ENCODE data around the gene PARP12. TPM values are rescaled to one million over a fixed set of nuclear protein-coding genes. Genes with fewer than 3 reads are reported as not detected.

The PARP12 gene
- total and polyA plus RNA-seq, 2 of the 8 experiments (the other 6 are each of a cell fraction or from before 2014, with no cell fraction given) = 9.0 to 21.5 TPM

DNA sequence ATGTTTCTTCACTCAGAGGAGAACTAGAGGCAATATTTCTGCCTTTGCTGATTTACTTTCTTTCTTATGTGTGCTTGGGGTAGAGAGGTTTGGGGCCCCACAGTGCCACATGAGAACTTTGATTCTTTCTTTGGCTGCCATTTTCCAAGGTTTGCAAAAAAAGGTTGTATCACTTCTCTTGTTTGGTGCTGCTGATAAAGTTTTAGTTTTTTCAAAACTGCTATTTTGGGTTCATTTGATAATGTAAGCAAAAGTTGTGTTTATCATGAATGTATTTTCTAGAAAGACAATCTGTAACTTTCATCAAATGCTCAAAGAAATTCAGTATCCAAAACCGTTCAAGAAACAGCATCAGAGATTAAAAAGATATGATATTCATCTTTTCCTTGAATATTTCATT, 30.6 kb upstream of the PARP12 start:
- Histone ChIP-seq H2BK120ac (replicated peaks; ENCODE audit: low read depth, low read length) (no peak overlapping the region), H3K36me3 (ENCODE audit: control insufficient read depth in 2 of 4, insufficient read depth in 4 of 4, low read length in 3 of 4) (peaks cover 0 to 56% (median 19%) of the 10 kb centered on the region in 4 experiments; a peak in 5 of 8 replicates), H3K79me2 (ENCODE audit: control insufficient read depth in 1 of 2, insufficient read depth in 2 of 2, low read length in 2 of 2) (no peaks in the 10 kb centered on the region), H3K4ac (replicated peaks; ENCODE audit: insufficient read length, low read depth, low read length) (no peak overlapping the region), H4K5ac (ENCODE audit: insufficient read length, low read depth, low read length) (no peak overlapping the region), H3K79me1 (ENCODE audit: low read depth, low read length) (no peaks in the 10 kb centered on the region), H3K18ac (ENCODE audit: extremely low read depth, low read length) (no peak overlapping the region), H2AK5ac (ENCODE audit: low read depth, low read length) (no peak overlapping the region), H2AFZ (ENCODE audit: low read length) (no peak overlapping the region), H2BK5ac (ENCODE audit: low read depth, low read length) (no peak overlapping the region), H3K4me1 (replicated peaks in 1 of 4; ENCODE audit: control insufficient read depth in 3 of 4, insufficient read depth in 4 of 4, low read length in 3 of 4) (no peaks in the 10 kb centered on the region), H3K27me3 (replicated peaks in 1 of 4; ENCODE audit: control insufficient read depth in 3 of 4, extremely low read depth in 1 of 4, insufficient read depth in 3 of 4, low read length in 3 of 4) (no peaks in the 10 kb centered on the region), H4K20me1 (replicated peaks in 1 of 2; ENCODE audit: control insufficient read depth in 1 of 2, insufficient read depth in 2 of 2, low read length in 2 of 2) (peaks cover 0 to 1% of the 10 kb centered on the region in 2 experiments), H3K4me3 (ENCODE audit: extremely low read depth in 1 of 4, insufficient read depth in 2 of 4, low read depth in 3 of 4, low read length in 4 of 4) (no peak overlapping the region), H3K9me3 (ENCODE audit: insufficient read depth in 2 of 2, low read depth in 1 of 2, low read length in 1 of 2) (no peaks in the 10 kb centered on the region), H3K14ac (ENCODE audit: insufficient read length) (no peak overlapping the region), H2BK20ac (ENCODE audit: low read length) (no peak overlapping the region), H4K91ac (replicated peaks; ENCODE audit: insufficient read length, low read length) (no peak overlapping the region), H2BK15ac (ENCODE audit: low read length) (no peak overlapping the region), H2BK12ac (ENCODE audit: low read depth, low read length) (no peak overlapping the region), H3K27ac (ENCODE audit: low read depth, low read length) (no peak overlapping the region), H3K23me2 (ENCODE audit: low read depth, low read length) (no peaks in the 10 kb centered on the region), H3K23ac (ENCODE audit: insufficient read length) (no peak overlapping the region), H4K8ac (ENCODE audit: extremely low read depth, insufficient read depth, low read length) (no peak overlapping the region), H3K9ac (replicated peaks in 1 of 4; ENCODE audit: extremely low read depth in 1 of 4, low read depth in 3 of 4, low read length in 3 of 4) (no peak overlapping the region), H3K56ac (replicated peaks; ENCODE audit: insufficient read length, low read depth, low read length) (no peak overlapping the region), H3K4me2 (ENCODE audit: insufficient read depth in 1 of 2, low read depth in 2 of 2, low read length in 2 of 2) (no peak overlapping the region)
- 72% methylated on average over 1 of the region's 1 CpG; no CpG with 5 or more reads in 1 of the 2 experiments for WGBS, 2 experiments (ENCODE audit: extremely low coverage in 1 of 2, insufficient coverage in 1 of 2, insufficient read length in 1 of 2, insufficient replicate concordance in 2 of 2, low coverage in 1 of 2, low lambda C conversion rate in 2 of 2, missing lambda C conversion rate in 1 of 2)
- FAIRE-seq (no peak), DNase-seq (ENCODE audit: low read depth in 1 of 2, low spot score in 2 of 2) (no peak)
- CTCF ChIA-PET (ENCODE audit: partially characterized antibody) = no interaction called here
- POLR2A ChIA-PET (ENCODE audit: partially characterized antibody) = no interaction called here
- no peak for TF ChIP-seq CTBP2 (IDR thresholded peaks at IDR 0.05; ENCODE audit: borderline replicate concordance, insufficient read depth, insufficient read length, low read length)
- TF ChIP-seq CEBPB (IDR thresholded peaks at IDR 0.05; ENCODE audit: low read depth, low read length) = no peak
- TF ChIP-seq PHF8 (conservative IDR thresholded peaks at IDR 0.05; ENCODE audit: low read depth, low read length) = no peak
- TF ChIP-seq YY1 (IDR thresholded peaks at IDR 0.05; ENCODE audit: low read depth, low read length) = no peak
- no peak for TF ChIP-seq TCF12 (IDR thresholded peaks at IDR 0.05; ENCODE audit: low read depth, low read length)

Measured in H1 (cell line).